Keratinocyte (primary cell): ENCODE results near the gene MAPK13.

Experiments
- CTCF ChIP-seq, 3 experiments: IDR thresholded peaks in 1 of 3; conservative IDR thresholded peaks in 1 of 3; optimal IDR thresholded peaks in 1 of 3; 2 replicates in 2 of 3; 3 replicates in 1 of 3; pipeline versions ENCODE3 to v1.5.1; 2011; ENCODE audit warnings: low read length in 3 of 3, mild to moderate bottlenecking in 3 of 3, moderate library complexity in 2 of 3, control low read depth in 1 of 3, inconsistent platforms in 1 of 3; ENCODE audit not compliant: insufficient read depth in 2 of 3; ENCODE audit errors: extremely low read depth in 1 of 3
- EZH2 ChIP-seq: IDR thresholded peaks from one replicate; pipeline ENCODE4 v1.6.1; 2012; ENCODE audit warnings: inconsistent platforms, mild to moderate bottlenecking, low read length, moderate library complexity

- TF ChIP-seq CTCF (optimal IDR thresholded peaks at IDR 0.05 in 1 of 3, IDR thresholded peaks at IDR 0.05 in 1 of 3, conservative IDR thresholded peaks at IDR 0.05 in 1 of 3; ENCODE audit: extremely low read depth in 1 of 3, insufficient read depth in 2 of 3, low read length in 3 of 3) (no peak), EZH2 (no peak)
These were observed 5.4 kb upstream of the MAPK13 start for GRCh38 chr6:36124881-36125280.
